Gastroesophageal sphincter (tissue), 4 donors: ENCODE results near the gene RYR2. TPM values are rescaled to one million over a fixed set of nuclear protein-coding genes. Genes with fewer than 3 reads are reported as not detected.
A peak's percentile ranks its signal among the peaks of the same experiment; 100 is the strongest.

ENCODE experiments used
- ATAC-seq: fragments of 150-250 bp; one replicate; pipeline ENCODE4 v1.9.1; 2016; ENCODE audit warnings: mild to moderate bottlenecking, moderate library complexity
- H3K27ac ChIP-seq, 4 donors: fragments of 200-600 bp; sonication (generic) in 3 of 4; 1 replicate in 3 of 4; 2 replicates in 1 of 4; pipeline ENCODE4 v1.5.1; 2016 to 2019
- H3K27me3 ChIP-seq: fragments of 200-600 bp; sonication (generic); one replicate; pipeline ENCODE4 v1.5.1; 2019
- H3K36me3 ChIP-seq, 2 donors: fragments of 200-600 bp; sonication (generic); one replicate each; pipeline ENCODE4 v1.5.1; 2019; ENCODE audit warnings: control low read depth in 1 of 2
- H3K4me1 ChIP-seq, 3 donors: fragments of 200-600 bp; sonication (generic); 1 replicate in 2 of 3; 2 replicates in 1 of 3; pipeline ENCODE4 v1.5.1; 2016 to 2019; ENCODE audit warnings: control low read depth in 2 of 3
- H3K4me3 ChIP-seq, 2 donors: fragments of 200-600 bp; sonication (generic); one replicate each; pipeline ENCODE4 v1.5.1; 2019; ENCODE audit warnings: mild to moderate bottlenecking in 1 of 2, moderate library complexity in 1 of 2
- H3K9me3 ChIP-seq, 3 donors: fragments of 200-600 bp; sonication (generic); one replicate each; pipeline ENCODE4 v1.5.1; 2017 to 2019; ENCODE audit warnings: control low read depth in 2 of 3
- CTCF ChIP-seq, 4 experiments: fragments of 200-600 bp in 2 of 4; fragments of 450-650 bp in 2 of 4; sonication (generic) in 1 of 4; IDR thresholded peaks; one replicate each; pipeline ENCODE4 v1.5.1; 2017 to 2019; ENCODE audit warnings: antibody characterized with exemption in 4 of 4, mild to moderate bottlenecking in 2 of 4, moderate library complexity in 2 of 4
- EP300 ChIP-seq: sonication (generic); formaldehyde crosslinking; IDR thresholded peaks from one replicate; pipeline ENCODE4 v1.6.1; 2017; ENCODE audit warnings: antibody characterized with exemption, mild to moderate bottlenecking
- POLR2A ChIP-seq, 2 donors: fragments of 450-650 bp; IDR thresholded peaks; one replicate each; pipeline ENCODE4 v1.6.1; 2017; ENCODE audit warnings: antibody characterized with exemption in 2 of 2, mild to moderate bottlenecking in 2 of 2, moderate library complexity in 1 of 2
- POLR2AphosphoS5 ChIP-seq: sonication (generic); formaldehyde crosslinking; IDR thresholded peaks from one replicate; pipeline ENCODE4 v1.6.1; 2017; ENCODE audit warnings: antibody characterized with exemption
- WGBS, 2 donors: methylation state at CpG; one replicate each; pipeline ENCODE4 v1.1.5; 2018; ENCODE audit warnings: low coverage in 1 of 2; 5-methylcytosine and 5-hydroxymethylcytosine counted together
- total RNA-seq, 4 donors: library from RNA; depleted of rRNA; stranded (reverse); fragments of >200 nt; gene quantifications; one replicate each; pipeline ENCODE4 v1.1.0, GENCODE V29; 2016

RYR2 gene
- total RNA-seq, 4 donors from 2014 or later, result 27.4 to 78.8 (median 42.7) TPM

- no peak overlapping the region for H3K27ac ChIP-seq
- peaks cover 0 to 22% (median 0%) of the 10 kb centered on the region in 3 donors for H3K4me1 ChIP-seq
- 70 to 86% methylated on average over 5 to 6 of the region's 6 CpGs for WGBS, 2 donors
- H3K9me3 ChIP-seq, result no peaks in the 10 kb centered on the region
- no peaks in the 10 kb centered on the region for H3K27me3 ChIP-seq
- ATAC-seq, result no peak
- no peak overlapping the region for H3K4me3 ChIP-seq
- TF ChIP-seq CTCF (IDR thresholded peaks at IDR 0.05), result no peak
- no peaks in the 10 kb centered on the region for H3K36me3 ChIP-seq
Measured at GRCh38 chr1:237050185-237050584, 8.2 kb downstream of the RYR2 start.

GRCh38 chr1:237050915-237051314 is 8.9 kb downstream of the RYR2 start:
- Histone ChIP-seq H3K4me1 (peaks cover 0 to 15% (median 0%) of the 10 kb centered on the region in 3 donors), H3K36me3 (peaks cover 0 to 2% of the 10 kb centered on the region in 2 donors), H3K27me3 (no peaks in the 10 kb centered on the region), H3K4me3 (no peak overlapping the region), H3K9me3 (no peaks in the 10 kb centered on the region), H3K27ac (no peak overlapping the region)
- no peak for ATAC-seq
- TF ChIP-seq POLR2AphosphoS5 (no peak), CTCF (IDR thresholded peaks at IDR 0.05) (no peak), EP300 (no peak), POLR2A (IDR thresholded peaks at IDR 0.05) (no peak)
- 62 to 96% methylated on average over 2 to 3 of the region's 3 CpGs for WGBS, 2 donors

GRCh38 chr1:237054313-237054712 is 12.3 kb downstream of the RYR2 start:
- peaks cover 0 to 2% (median 0%) of the 10 kb centered on the region in 3 donors for H3K4me1 ChIP-seq
- H3K4me3 ChIP-seq, result no peak overlapping the region
- 50 to 89% methylated on average over 1 of the region's 2 CpGs for WGBS, 2 donors
- H3K27me3 ChIP-seq, result no peaks in the 10 kb centered on the region
- H3K27ac ChIP-seq, result no peak overlapping the region
- ATAC-seq, result no peak
- H3K9me3 ChIP-seq, result no peaks in the 10 kb centered on the region
- TF ChIP-seq CTCF (IDR thresholded peaks at IDR 0.05) (no peak), POLR2AphosphoS5 (no peak), POLR2A (IDR thresholded peaks at IDR 0.05) (no peak), EP300 (no peak)
- H3K36me3 ChIP-seq, result peaks cover 0 to 9% of the 10 kb centered on the region in 2 donors

GRCh38 chr1:237058470-237058869 is 16.5 kb downstream of the RYR2 start:
- TF ChIP-seq CTCF (IDR thresholded peaks at IDR 0.05), result no peak
- TF ChIP-seq POLR2AphosphoS5, result no peak
- TF ChIP-seq POLR2A (IDR thresholded peaks at IDR 0.05), result no peak
- TF ChIP-seq EP300, result no peak
- H3K4me1 ChIP-seq, result peaks cover 0 to 7% (median 0%) of the 10 kb centered on the region in 3 donors
- ATAC-seq, result no peak
- peak overlapping the region in 1 of 4 donors; percentile 20 for H3K27ac ChIP-seq
- no peaks in the 10 kb centered on the region for H3K9me3 ChIP-seq
- no peaks in the 10 kb centered on the region for H3K27me3 ChIP-seq
- H3K4me3 ChIP-seq, result no peak overlapping the region
- 90 to 100% methylated on average over 2 to 3 of the region's 9 CpGs for WGBS, 2 donors
- peaks cover 0 to 9% of the 10 kb centered on the region in 2 donors for H3K36me3 ChIP-seq

- ATAC-seq, result no peak
- Histone ChIP-seq H3K4me1 (peaks cover 0 to 7% (median 0%) of the 10 kb centered on the region in 3 donors), H3K9me3 (no peaks in the 10 kb centered on the region), H3K27me3 (no peaks in the 10 kb centered on the region), H3K4me3 (no peak overlapping the region), H3K27ac (no peak overlapping the region), H3K36me3 (peaks cover 0 to 9% of the 10 kb centered on the region in 2 donors)
- 27 to 45% methylated on average over 3 of the region's 3 CpGs for whole genome bisulfite sequencing, 2 donors
- TF ChIP-seq POLR2AphosphoS5 (no peak), EP300 (no peak), CTCF (IDR thresholded peaks at IDR 0.05) (no peak), POLR2A (IDR thresholded peaks at IDR 0.05) (no peak)
Measured at GRCh38 chr1:237059244-237059643, 17.3 kb downstream of the RYR2 start.
